Motor neuron (in vitro differentiated cells): ENCODE results near the gene SPATA6L. TPM values are rescaled to one million over a fixed set of nuclear protein-coding genes. Genes with fewer than 3 reads are reported as not detected.
"Not testable (repeated sequence)": the region's sequence is repeated elsewhere in the genome, so short reads cannot be mapped to it uniquely, and the experiment has no call there.

Experiments used
- ATAC-seq, 8 experiments: fragments of 200-7000 bp; cut with Tn5 transposase; replicated peaks in 6 of 8; 2 replicates each; pipeline ENCODE4 v1.8.0; 2021; ENCODE audit warnings: mild to moderate bottlenecking in 8 of 8, moderate library complexity in 8 of 8
- H3K27ac ChIP-seq, 2 donors: fragments of 250-450 bp; sonication (Bioruptor Pico); 2 replicates each; pipeline ENCODE4 v1.9.0; 2021; ENCODE audit warnings: antibody characterized with exemption in 2 of 2, mild to moderate bottlenecking in 2 of 2, moderate library complexity in 1 of 2
- H3K4me1 ChIP-seq, 2 donors: fragments of 250-450 bp; sonication (Bioruptor Pico); replicated peaks in 1 of 2; 2 replicates each; pipeline ENCODE4 v1.6.1; 2021; ENCODE audit warnings: antibody characterized with exemption in 2 of 2, mild to moderate bottlenecking in 2 of 2, moderate library complexity in 1 of 2
- H3K4me3 ChIP-seq, 5 donors: fragments of 250-450 bp; sonication (Bioruptor Pico); 2 replicates each; pipeline ENCODE4 v1.9.0; 2021; ENCODE audit warnings: antibody characterized with exemption in 5 of 5, mild to moderate bottlenecking in 5 of 5, moderate library complexity in 4 of 5
- WGBS, 10 experiments: fragments of 450-650 bp; shearing (Covaris generic); methylation state at CpG; one replicate each; pipeline ENCODE4 v1.0.0; 2022; 5-methylcytosine and 5-hydroxymethylcytosine counted together
- in situ Hi-C, 9 experiments: fragments of 400-800 bp; cut with MboI; loops; one replicate each; pipeline ENCODE4 v1.15.0; 2021; ENCODE audit warnings: low sequenced_read_pairs in 9 of 9, low pct_unique_long_range_greater_than_20kb in 2 of 9; ENCODE audit not compliant: unreplicated experiment in 9 of 9
- total RNA-seq, 8 experiments: library from RNA; unstranded; fragments of 300-600 nt; gene quantifications; 2 replicates each; pipeline versions ENCODE4 v1.2.3 to v1.2.4, GENCODE V29; 2022

The SPATA6L gene
- total RNA-seq, 8 experiments from 2014 or later: 0.63 to 10.4 (median 2.1) TPM

DNA sequence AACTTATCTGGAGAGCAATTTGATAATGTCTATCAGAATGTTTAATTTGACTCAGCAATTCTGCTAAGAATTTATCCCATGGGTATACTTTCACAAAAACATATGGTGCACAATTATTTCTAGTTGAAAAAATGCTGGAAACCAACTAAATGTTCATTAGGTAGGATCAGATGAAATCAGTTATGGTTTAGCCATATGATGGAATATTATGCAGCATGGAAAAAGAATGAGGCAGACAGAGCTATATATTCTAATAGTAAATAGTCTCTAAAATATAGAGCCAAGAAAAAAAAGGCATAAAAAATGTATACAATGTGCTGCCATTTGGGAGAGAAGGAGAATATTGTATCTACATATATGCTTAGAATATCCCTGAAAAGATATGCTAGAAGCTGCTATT, 3.6 kb upstream of the SPATA6L start:
- Histone ChIP-seq H3K4me1 (peaks cover 10 to 19% of the 10 kb centered on the region in 2 donors), H3K4me3 (no peak overlapping the region), H3K27ac (no peak overlapping the region)
- in situ Hi-C loops: loop anchor here in 1 of 9 experiments (25.0 kb wide), 1 partner anchor 283 kb away; no protein-coding TSS in a partner anchor
- no peak for ATAC-seq

GRCh38 chr9:4668604-4669003, 2.3 kb upstream of the SPATA6L start:
- in situ Hi-C loops: loop anchor here in 1 of 9 experiments (25.0 kb wide), 1 partner anchor 281 kb away; no protein-coding TSS in a partner anchor
- 14 to 100% (median 82%) methylated on average over 1 to 2 of the region's 2 CpGs for WGBS, 10 experiments
- no peak overlapping the region for H3K27ac ChIP-seq
- H3K4me3 ChIP-seq: no peak overlapping the region
- no peak for ATAC-seq
- peaks cover 22 to 32% of the 10 kb centered on the region in 2 donors for H3K4me1 ChIP-seq

DNA sequence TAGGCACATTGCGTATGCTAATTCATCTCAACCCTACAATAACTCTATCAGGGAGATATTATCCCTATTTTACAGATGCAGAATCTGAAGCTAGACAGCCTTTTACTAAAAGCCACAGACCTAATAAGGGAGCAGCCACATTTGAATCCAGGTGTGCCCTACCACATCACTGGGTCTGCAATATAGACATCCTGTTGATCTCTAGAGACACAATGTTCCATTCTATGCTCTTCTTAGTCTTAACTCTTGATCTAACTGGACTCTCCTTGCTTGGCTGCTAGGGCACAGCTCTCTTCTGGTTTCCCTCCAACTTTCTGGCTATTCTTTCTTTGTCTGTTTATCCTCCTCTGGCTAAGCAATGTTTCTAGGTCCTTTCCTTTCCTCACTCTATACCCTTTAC, 1.4 kb upstream of the SPATA6L start:
- H3K4me1 ChIP-seq: peaks cover 30 to 40% of the 10 kb centered on the region in 2 donors
- 86 to 100% (median 100%) methylated on average over 1 of the region's 1 CpG; no CpG with 5 or more reads in 3 of the 10 experiments for WGBS, 10 experiments
- H3K4me3 ChIP-seq: no peak overlapping the region
- in situ Hi-C loops: loop anchor here in 1 of 9 experiments (25.0 kb wide), 1 partner anchor 280 kb away; no protein-coding TSS in a partner anchor
- no peak overlapping the region for H3K27ac ChIP-seq
- no peak for ATAC-seq

DNA sequence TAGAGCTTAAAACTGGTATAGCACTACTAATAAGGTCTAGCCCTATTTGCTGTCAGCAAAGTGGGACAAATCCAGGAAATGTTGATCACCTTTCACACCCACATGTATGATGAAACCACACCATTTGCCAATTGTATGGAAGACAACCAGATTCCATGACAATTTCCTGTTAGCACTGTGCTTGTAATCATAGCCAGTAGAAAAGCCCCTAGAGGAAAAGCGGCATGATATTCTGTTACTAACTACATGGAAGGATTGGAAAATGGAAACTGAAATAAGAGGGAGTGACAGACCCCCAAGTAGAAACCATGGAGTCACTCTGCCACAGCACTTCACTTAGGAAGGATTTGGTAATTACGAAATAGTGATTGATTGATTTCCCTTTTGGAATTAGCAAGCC, 923 bp downstream of the SPATA6L start:
- Histone ChIP-seq H3K27ac (no peak overlapping the region), H3K4me1 (peaks cover 30 to 40% of the 10 kb centered on the region in 2 donors), H3K4me3 (peak overlapping the region in 4 of 5 donors; percentile 39 to 75 (median 64))
- in situ Hi-C loops: loop anchor here in 1 of 9 experiments (25.0 kb wide), 1 partner anchor 278 kb away; no protein-coding TSS in a partner anchor
- peak in 1 of 8 experiments; percentile 7 for ATAC-seq
- WGBS, 10 experiments: 40 to 100% (median 90%) methylated on average over 1 to 2 of the region's 2 CpGs; no CpG with 5 or more reads in 3 of the 10 experiments

GRCh38 chr9:4663956-4664355, 2.3 kb downstream of the SPATA6L start:
- no peak overlapping the region for H3K27ac ChIP-seq
- WGBS, 10 experiments: 71 to 100% (median 89%) methylated on average over 1 to 3 of the region's 3 CpGs; no CpG with 5 or more reads in 1 of the 10 experiments
- ATAC-seq: no peak
- H3K4me3 ChIP-seq: peak overlapping the region in 4 of 5 donors; percentile 3 to 75 (median 64)
- in situ Hi-C loops: loop anchor here in 1 of 9 experiments (25.0 kb wide), 1 partner anchor 277 kb away; no protein-coding TSS in a partner anchor
- peaks cover 30 to 40% of the 10 kb centered on the region in 2 donors for H3K4me1 ChIP-seq

DNA sequence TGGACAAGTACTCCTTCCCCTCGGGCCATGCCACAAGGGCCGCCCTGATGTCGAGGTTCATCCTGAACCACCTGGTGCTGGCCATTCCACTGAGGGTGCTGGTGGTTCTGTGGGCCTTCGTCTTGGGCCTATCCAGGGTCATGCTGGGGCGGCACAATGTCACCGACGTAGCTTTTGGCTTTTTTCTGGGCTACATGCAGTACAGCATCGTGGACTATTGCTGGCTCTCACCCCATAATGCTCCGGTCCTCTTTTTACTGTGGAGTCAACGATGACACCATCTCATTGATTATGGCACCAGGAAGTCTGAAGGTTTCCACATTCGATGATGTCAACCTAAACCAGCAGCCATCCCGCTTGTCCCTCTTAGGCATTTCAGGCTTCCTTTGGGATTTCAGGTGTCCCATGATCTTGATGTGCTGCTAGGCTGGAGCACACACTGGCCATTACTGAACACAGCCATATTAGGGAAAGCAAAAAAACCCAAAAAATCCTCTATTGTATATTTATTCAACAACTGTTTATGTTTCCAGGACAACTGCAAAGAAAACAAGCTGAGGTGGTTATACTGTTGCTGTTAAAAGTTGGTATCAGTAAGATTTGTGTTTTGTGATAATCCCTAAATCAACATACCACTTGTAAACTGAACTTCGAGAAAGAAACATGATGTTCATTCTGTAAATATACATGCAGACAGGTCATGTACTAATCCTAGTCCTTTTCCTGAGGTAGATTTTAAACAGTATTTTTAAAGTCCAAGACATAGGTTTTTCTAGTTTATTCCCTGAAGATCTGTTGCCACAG, 3.1 kb downstream of the SPATA6L start:
- WGBS, 10 experiments: 28 to 80% (median 74%) methylated on average over 1 to 12 of the region's 13 CpGs; no CpG with 5 or more reads in 2 of the 10 experiments
- H3K27ac ChIP-seq: peak overlapping the region in 1 of 2 donors; percentile 66
- in situ Hi-C loops: loop anchor here in 1 of 9 experiments (25.0 kb wide), 1 partner anchor 276 kb away; no protein-coding TSS in a partner anchor

DNA sequence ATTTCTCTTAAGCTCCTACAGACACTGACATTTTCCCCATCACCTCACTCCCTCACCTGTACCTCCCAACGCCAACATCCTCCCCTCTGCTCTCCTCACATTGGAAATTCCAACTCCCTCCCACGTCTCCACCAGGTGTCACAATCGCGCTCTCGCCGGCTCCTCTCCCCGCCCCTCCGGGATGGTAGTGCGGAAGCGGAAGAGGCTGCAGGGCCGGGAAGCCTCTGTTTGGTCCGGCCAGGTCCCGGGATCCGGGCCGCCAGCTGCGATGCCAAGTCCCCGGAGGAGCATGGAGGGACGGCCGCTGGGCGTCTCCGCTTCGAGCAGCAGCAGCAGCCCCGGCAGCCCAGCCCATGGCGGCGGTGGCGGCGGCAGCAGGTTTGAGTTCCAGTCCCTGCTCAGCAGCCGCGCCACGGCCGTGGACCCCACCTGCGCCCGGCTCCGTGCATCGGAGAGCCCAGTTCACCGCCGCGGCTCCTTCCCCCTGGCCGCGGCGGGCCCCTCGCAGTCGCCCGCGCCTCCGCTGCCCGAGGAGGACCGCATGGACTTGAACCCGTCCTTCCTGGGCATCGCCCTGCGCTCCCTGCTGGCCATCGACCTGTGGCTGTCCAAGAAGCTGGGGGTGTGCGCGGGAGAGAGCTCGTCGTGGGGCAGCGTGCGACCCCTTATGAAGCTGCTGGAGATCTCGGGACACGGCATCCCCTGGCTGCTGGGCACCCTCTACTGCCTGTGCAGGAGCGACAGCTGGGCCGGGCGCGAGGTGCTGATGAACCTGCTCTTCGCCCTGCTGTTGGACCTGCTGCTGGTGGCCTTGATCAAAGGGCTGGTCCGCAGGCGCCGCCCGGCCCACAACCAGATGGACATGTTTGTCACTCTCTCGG, 3.9 kb downstream of the SPATA6L start, which contains the start of gene PLPP6:
PLPP6 (plus strand) TSS at position 187 of the 881 bp plus-strand sequence; CDS start at position 269, 82 bp downstream.
- H3K27ac ChIP-seq: peak within 1 kb of the TSS; percentile 5 to 66
- ATAC-seq: peak; percentile 84 to 95 (median 88)
- H3K4me3 ChIP-seq: peak within 1 kb of the TSS; percentile 54 to 96 (median 75)
- 0 to 40% (median 0%) methylated on average over 1 to 9 of the region's 70 CpGs; no CpG with 5 or more reads in 5 of the 10 experiments for WGBS, 10 experiments
- peaks cover 30 to 40% of the 10 kb centered on the region in 2 donors for H3K4me1 ChIP-seq
- in situ Hi-C loops: loop anchor here in 1 of 9 experiments (25.0 kb wide), 1 partner anchor 275 kb away; no protein-coding TSS in a partner anchor

More for the DNA sequence above, 3.1 kb downstream of the SPATA6L start:
- H3K4me1 ChIP-seq: peaks cover 30 to 40% of the 10 kb centered on the region in 2 donors
- H3K4me3 ChIP-seq: peak overlapping the region; percentile 54 to 96 (median 75)
- peak in 6 of 8 experiments; percentile 1 to 51 (median 43) for ATAC-seq

GRCh38 chr9:4661611-4662010, 4.7 kb downstream of the SPATA6L start:
- peaks cover 30 to 37% of the 10 kb centered on the region in 2 donors for H3K4me1 ChIP-seq
- in situ Hi-C loops: loop anchor here in 1 of 9 experiments (25.0 kb wide), 1 partner anchor 274 kb away; no protein-coding TSS in a partner anchor
- no peak overlapping the region for H3K27ac ChIP-seq
- WGBS, 10 experiments: 0 to 36% (median 17%) methylated on average over 2 to 4 of the region's 5 CpGs; no CpG with 5 or more reads in 1 of the 10 experiments
- peak overlapping the region; percentile 54 to 96 (median 75) for H3K4me3 ChIP-seq
- ATAC-seq: no peak

- peaks cover 30 to 34% of the 10 kb centered on the region in 2 donors for H3K4me1 ChIP-seq
- in situ Hi-C loops: loop anchor here in 1 of 9 experiments (25.0 kb wide), 1 partner anchor 274 kb away; no protein-coding TSS in a partner anchor
- no peak overlapping the region for H3K4me3 ChIP-seq
- H3K27ac ChIP-seq: no peak overlapping the region
- ATAC-seq: no peak
- WGBS, 10 experiments: 69 to 100% (median 100%) methylated on average over 1 of the region's 1 CpG; no CpG with 5 or more reads in 1 of the 10 experiments
These were observed 5.1 kb downstream of the SPATA6L start for GRCh38 chr9:4661165-4661564.

GRCh38 chr9:4660665-4661064, 5.6 kb downstream of the SPATA6L start:
- H3K4me1 ChIP-seq: peaks cover 27 to 29% of the 10 kb centered on the region in 2 donors
- in situ Hi-C loops: loop anchor here in 1 of 9 experiments (25.0 kb wide), 1 partner anchor 273 kb away; no protein-coding TSS in a partner anchor
- 60 to 100% methylated on average over 1 of the region's 5 CpGs; no CpG with 5 or more reads in 8 of the 10 experiments for WGBS, 10 experiments
- not testable (repeated sequence) for H3K4me3 ChIP-seq, H3K27ac ChIP-seq, ATAC-seq

- Histone ChIP-seq H3K4me1 (no peaks in the 10 kb centered on the region), H3K4me3 (no peak overlapping the region), H3K27ac (no peak overlapping the region)
- in situ Hi-C loops: loop anchor here in 1 of 9 experiments (25.0 kb wide), 1 partner anchor 270 kb away; no protein-coding TSS in a partner anchor
- ATAC-seq: no peak
- 84 to 100% (median 93%) methylated on average over 2 to 4 of the region's 4 CpGs; no CpG with 5 or more reads in 1 of the 10 experiments for WGBS, 10 experiments
These were observed 8.7 kb downstream of the SPATA6L start for GRCh38 chr9:4657426-4658159.
